BJ (cell line): ENCODE measurements around the gene GTF3A. TPM values are rescaled to one million over a fixed set of nuclear protein-coding genes. Genes with fewer than 3 reads are reported as not detected.

ENCODE experiments used
- CTCF ChIA-PET: fragments of 350-600 bp; formaldehyde crosslinking; extraction: SDS; loops from one replicate; lab custom pipeline; 2021; ENCODE audit warnings: antibody characterized with exemption, inconsistent platforms; lab: Yijun Ruan, JAX
- POLR2A ChIA-PET: fragments of 300-600 bp; sonication (Branson Sonifier 250); formaldehyde crosslinking; extraction: SDS; loops from one replicate; lab custom pipeline; 2021; ENCODE audit warnings: antibody characterized with exemption; lab: Charles Lee
- DNase-seq: peaks from one replicate; pipeline ENCODE4 v3.0.0-alpha.2; 2011; ENCODE audit warnings: low read depth
- H3K27me3 ChIP-seq: 2 replicates; pipeline ENCODE4 v1.6.0; 2011; ENCODE audit warnings: low read length; ENCODE audit not compliant: control insufficient read depth, insufficient read depth
- H3K36me3 ChIP-seq: 2 replicates; pipeline ENCODE4 v1.5.1; 2011; ENCODE audit warnings: low read length; ENCODE audit not compliant: control insufficient read depth, insufficient read depth
- H3K4me3 ChIP-seq: 2 replicates; pipeline ENCODE4 v1.5.1; 2011; ENCODE audit warnings: low read depth, mild to moderate bottlenecking, control low read depth, low read length
- CTCF ChIP-seq: IDR thresholded peaks from 2 replicates; pipeline ENCODE4 v1.5.1; 2011; ENCODE audit warnings: low read depth, mild to moderate bottlenecking, control low read depth, inconsistent platforms, low read length, moderate library complexity; ENCODE audit not compliant: insufficient read depth
- polyA plus RNA-seq: library from polyadenylated mRNA; depleted of rRNA; stranded (reverse); fragments of >200 nt; gene quantifications from 2 replicates; pipeline ENCODE4 v1.2.3, GENCODE V29; 2011

Gene GTF3A
- polyA plus RNA-seq, 1 experiment = 42.7 TPM

GRCh38 chr13:27388241-27388640 lies 36.2 kb upstream of the GTF3A start:
- no peak overlapping the region for H3K4me3 ChIP-seq
- peaks cover 4% of the 10 kb centered on the region for H3K27me3 ChIP-seq
- ChIA-PET POLR2A (no interaction called here), CTCF (interaction anchor here (0.9 to 1.2 kb wide), 2 partner anchors 13 to 26 kb away, joined by 3 read pairs; no protein-coding TSS in a partner anchor)
- no peak for TF ChIP-seq CTCF
- DNase-seq = no peak
- H3K36me3 ChIP-seq = no peaks in the 10 kb centered on the region

GRCh38 chr13:27389891-27390290 lies 34.5 kb upstream of the GTF3A start:
- Histone ChIP-seq H3K36me3 (no peaks in the 10 kb centered on the region), H3K27me3 (peaks cover 9% of the 10 kb centered on the region), H3K4me3 (no peak overlapping the region)
- CTCF ChIA-PET = interaction anchor here (0.9 to 1.6 kb wide), 3 partner anchors 14 to 28 kb away, joined by 3 to 4 read pairs (median 4); no protein-coding TSS in a partner anchor
- TF ChIP-seq CTCF = no peak
- DNase-seq = no peak
- POLR2A ChIA-PET = no interaction called here

- ChIA-PET POLR2A (no interaction called here), CTCF (interaction anchor here (0.7 kb wide), 1 partner anchor 20 kb away, joined by 3 read pairs; no protein-coding TSS in a partner anchor)
- no peak overlapping the region for H3K4me3 ChIP-seq
- H3K36me3 ChIP-seq = no peaks in the 10 kb centered on the region
- peaks cover 16% of the 10 kb centered on the region for H3K27me3 ChIP-seq
- no peak for TF ChIP-seq CTCF
- DNase-seq = no peak
These were observed 32.9 kb upstream of the GTF3A start for GRCh38 chr13:27391471-27391870.

- Histone ChIP-seq H3K4me3 (no peak overlapping the region), H3K36me3 (no peaks in the 10 kb centered on the region), H3K27me3 (peaks cover 14% of the 10 kb centered on the region)
- POLR2A ChIA-PET = no interaction called here
- CTCF ChIA-PET = interaction anchor here (1.5 to 1.8 kb wide), 3 partner anchors 18 to 433 kb away, joined by 3 to 7 read pairs (median 5); no protein-coding TSS in a partner anchor
- DNase-seq = no peak
- TF ChIP-seq CTCF = no peak
These were observed 31.3 kb upstream of the GTF3A start for GRCh38 chr13:27393101-27393500.

- peaks cover 13% of the 10 kb centered on the region for H3K27me3 ChIP-seq
- no peak overlapping the region for H3K4me3 ChIP-seq
- no peak for DNase-seq
- H3K36me3 ChIP-seq = no peaks in the 10 kb centered on the region
- ChIA-PET CTCF (interaction anchor here (1.6 to 2.1 kb wide), 3 partner anchors 10 to 138 kb away, joined by 4 to 9 read pairs (median 5); no protein-coding TSS in a partner anchor), POLR2A (no interaction called here)
- TF ChIP-seq CTCF = no peak
These were observed 29.4 kb upstream of the GTF3A start for GRCh38 chr13:27395007-27395510.
